NCI-H1417 (cell line): ENCODE measurements around the gene EXD1.
"Not testable (repeated sequence)": the region's sequence is repeated elsewhere in the genome, so short reads cannot be mapped to it uniquely, and the experiment has no call there.

Experiments used
- DNase-seq, 3 experiments: peaks; one replicate each; lab custom pipeline; 2025; lab: John Stamatoyannopoulos, UW

Gene EXD1

GRCh38 chr15:41148065-41148464 lies 82.5 kb downstream of the EXD1 start:
- no peak for DNase-seq

GRCh38 chr15:41139619-41140018 lies 90.9 kb downstream of the EXD1 start:
- DNase-seq = no peak

DNA sequence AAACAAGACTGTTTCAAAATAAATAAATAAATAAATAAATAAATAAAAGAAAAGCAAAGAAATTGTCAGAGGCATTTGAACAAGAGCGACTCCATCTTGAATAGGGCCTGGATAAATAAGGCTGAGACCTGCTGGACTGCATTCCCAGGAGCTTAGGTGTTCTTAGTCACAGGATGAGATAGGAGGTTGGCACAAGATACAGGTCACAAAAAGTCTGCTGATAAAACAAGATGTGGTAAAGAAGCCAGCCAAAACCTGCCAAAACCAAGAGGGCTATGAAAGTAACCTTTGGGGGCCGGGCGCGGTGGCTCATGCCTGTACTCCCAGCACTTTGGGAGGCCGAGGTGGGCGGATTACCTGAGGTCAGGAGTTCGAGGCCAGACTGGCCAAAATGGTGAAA lies 91.4 kb downstream of the EXD1 start:
- DNase-seq = not testable (repeated sequence)

- not testable (repeated sequence) for DNase-seq
Observed at GRCh38 chr15:41135580-41135979, 95.0 kb downstream of the EXD1 start.

DNA sequence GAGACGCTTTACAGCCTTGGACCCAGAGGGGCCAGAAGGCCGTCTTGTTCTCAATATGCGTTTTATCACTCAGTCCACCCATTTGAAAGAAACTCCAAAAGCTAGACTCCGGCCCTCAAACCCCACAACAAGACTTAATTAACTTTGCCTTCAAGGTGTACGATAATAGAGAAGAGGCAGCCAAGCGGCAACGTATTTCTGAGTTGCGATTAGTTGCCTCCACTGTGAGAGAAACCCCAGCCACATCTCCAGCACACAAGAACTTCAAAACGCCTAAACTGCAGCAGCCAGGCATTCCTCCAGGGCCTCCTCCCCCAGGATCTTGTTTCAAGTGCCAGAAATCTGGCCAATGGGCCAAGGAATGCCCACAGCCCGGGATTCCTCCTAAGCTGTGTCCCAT lies 97.1 kb downstream of the EXD1 start:
- DNase-seq = no peak
